GM12873 (cell line): ENCODE measurements around the gene ECI2.

ENCODE experiments used
- TF ChIP-seq, protein P1 (sequence below): IDR thresholded peaks from 2 replicates; pipeline ENCODE4 v1.5.1; 2012; ENCODE audit warnings: low read depth, mild to moderate bottlenecking, moderate library complexity, low read length, control low read depth; ENCODE audit not compliant: insufficient read depth; ENCODE audit errors: missing control alignments

ECI2 gene, protein sequence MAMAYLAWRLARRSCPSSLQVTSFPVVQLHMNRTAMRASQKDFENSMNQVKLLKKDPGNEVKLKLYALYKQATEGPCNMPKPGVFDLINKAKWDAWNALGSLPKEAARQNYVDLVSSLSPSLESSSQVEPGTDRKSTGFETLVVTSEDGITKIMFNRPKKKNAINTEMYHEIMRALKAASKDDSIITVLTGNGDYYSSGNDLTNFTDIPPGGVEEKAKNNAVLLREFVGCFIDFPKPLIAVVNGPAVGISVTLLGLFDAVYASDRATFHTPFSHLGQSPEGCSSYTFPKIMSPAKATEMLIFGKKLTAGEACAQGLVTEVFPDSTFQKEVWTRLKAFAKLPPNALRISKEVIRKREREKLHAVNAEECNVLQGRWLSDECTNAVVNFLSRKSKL

DNA sequence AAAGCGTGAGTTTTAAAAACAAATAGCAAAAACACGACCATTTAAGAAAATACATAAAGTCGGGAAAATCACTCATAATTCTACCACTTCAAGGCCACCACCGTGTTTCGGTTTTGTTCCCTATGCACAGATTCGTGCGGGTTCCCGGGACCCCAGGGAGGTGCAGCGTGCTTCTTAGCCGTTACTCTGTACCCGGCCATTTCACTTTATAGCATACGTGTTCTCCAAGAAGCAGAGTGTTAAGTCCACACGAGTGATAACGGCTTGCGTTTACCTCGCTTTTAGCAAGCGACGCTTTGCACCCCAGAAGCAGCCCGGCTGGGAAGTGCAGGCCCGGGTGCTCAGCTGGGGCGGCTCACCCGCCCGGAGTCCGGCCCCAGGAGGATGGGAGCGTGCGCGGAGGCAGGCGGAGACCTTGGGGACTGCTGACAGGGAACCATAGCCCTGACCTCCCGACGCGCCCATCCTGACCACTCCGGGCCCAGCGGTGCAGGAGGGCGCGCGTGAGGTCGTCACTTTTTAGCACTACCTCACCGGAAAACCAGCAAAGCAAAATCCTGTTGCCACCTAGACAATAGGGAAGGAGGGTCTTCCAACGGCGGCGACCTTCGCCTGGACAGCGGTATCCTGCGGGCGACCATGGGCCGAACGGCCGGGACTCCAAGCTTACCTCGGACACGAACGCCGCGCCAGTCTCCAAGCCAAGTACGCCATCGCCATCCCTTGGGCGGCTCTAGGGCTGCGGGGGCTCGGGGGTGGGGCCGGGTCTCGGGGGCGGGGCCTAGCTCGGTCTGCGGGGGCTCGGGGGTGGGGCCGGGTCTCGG is at the start of gene ECI2:
Gene ECI2, minus strand, starts transcription at position 735 of the 824 bp plus-strand sequence. Its CDS starts 15 bp downstream, at position 720.
- TF ChIP-seq, protein P1, sequence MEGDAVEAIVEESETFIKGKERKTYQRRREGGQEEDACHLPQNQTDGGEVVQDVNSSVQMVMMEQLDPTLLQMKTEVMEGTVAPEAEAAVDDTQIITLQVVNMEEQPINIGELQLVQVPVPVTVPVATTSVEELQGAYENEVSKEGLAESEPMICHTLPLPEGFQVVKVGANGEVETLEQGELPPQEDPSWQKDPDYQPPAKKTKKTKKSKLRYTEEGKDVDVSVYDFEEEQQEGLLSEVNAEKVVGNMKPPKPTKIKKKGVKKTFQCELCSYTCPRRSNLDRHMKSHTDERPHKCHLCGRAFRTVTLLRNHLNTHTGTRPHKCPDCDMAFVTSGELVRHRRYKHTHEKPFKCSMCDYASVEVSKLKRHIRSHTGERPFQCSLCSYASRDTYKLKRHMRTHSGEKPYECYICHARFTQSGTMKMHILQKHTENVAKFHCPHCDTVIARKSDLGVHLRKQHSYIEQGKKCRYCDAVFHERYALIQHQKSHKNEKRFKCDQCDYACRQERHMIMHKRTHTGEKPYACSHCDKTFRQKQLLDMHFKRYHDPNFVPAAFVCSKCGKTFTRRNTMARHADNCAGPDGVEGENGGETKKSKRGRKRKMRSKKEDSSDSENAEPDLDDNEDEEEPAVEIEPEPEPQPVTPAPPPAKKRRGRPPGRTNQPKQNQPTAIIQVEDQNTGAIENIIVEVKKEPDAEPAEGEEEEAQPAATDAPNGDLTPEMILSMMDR: no peak

DNA sequence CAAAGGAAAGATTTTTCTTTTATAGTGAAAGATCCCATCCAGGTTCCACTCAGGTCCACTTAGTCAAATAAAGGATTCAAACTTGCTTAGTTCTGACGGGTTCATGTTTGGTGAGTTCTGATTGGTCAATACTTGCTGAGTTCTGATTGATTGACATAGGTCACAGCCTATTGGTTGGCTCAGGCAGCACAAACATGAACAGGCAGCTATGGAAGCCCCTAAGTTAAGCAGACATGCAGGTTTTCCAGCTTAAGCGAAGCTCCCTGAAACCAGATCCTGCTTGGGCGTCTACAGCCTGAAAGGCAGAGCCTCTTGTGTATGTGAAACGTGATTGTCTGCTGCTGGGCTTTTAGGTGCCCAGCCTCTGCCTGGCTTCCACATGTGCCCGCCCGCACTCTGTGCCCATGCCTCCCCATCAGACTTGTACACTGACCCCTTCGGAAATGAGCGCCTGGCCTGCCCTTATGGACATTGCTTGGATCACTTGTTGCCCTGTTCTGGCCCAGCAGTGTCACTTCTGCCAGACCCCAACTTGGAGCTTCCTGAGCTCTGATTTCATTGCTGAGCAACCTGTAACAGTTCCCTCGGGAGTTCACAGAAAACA is 45.4 kb upstream of the ECI2 start:
- TF ChIP-seq, protein P1: no peak

DNA sequence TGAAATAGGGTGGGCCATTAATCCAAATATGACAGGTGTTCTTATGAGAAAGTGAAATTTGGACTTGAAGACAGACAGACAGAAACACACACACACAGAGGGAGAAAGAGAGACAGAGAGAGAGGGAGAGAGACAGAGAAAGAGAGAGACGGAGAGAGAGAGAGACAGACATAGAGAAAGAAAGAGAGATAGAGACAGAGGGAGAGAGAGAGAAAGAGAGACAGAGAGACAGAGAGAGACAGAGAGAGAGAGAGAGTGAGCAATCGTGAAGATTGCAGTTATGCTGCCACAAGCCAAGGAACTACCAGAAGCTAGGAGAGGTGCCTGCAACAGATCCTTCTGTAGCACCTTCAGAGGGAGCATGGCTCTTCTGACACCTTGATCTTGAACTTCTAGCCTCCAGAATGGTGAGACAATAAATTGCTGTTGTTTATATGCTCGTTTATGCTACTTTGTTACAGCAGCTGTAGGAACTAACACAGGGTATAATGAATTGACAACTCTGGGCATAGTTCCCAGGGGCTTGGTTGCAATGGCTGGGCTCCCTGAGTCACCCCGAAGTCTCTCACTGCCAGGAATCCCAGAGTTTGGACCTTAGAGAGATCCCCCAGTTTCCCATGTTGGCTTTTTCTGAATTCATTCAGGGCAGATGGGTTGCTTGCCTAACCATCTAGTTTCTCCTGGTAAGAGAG is 44.7 kb upstream of the ECI2 start:
- TF ChIP-seq, protein P1: no peak

DNA sequence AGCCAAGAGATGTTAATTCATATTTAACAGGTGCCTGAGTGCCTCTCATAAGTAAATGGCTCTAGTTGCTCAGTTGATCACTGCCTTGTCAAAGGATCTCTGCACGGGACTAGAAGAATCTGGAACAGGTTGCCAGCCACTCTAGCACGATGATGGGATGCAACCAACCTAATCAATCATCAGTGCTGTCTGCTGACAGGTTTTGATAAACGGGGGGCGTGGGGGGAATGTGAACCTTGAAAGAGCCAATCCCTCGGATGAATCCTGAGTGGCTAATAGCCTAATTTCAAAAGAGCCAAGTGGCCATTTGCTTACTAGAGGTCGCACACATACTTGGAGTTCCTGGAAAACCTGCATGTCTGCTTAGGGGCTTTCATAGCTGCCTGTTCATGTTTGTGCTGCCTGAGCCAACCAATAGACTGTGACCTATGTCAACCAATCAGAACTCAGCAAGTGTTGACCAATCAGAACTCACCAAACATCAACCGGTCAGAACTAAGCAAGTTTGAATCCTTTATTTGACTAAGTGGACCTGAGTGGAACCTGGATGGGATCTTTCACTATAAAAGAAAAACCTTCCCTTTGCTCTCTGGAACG is 43.5 kb upstream of the ECI2 start:
- TF ChIP-seq, protein P1: no peak

DNA sequence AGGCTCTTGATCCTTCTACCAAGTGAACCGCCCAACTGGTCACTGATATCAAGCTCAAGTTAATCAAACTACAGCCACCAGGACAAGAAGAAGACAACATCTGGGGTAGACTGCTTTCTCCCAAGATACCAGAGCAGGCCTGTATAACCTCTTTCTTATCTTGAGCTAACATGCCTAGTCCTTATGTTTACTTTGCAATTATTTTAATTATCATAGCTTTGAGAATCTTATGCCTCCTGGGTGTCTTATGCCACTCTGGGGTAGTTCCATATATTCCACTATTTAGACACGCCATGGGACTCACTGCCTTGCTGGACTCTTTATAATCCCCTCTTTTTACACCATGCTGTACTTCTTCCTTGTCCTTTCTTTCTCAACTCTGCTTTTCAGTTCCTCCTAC is 41.5 kb upstream of the ECI2 start:
- TF ChIP-seq, protein P1: no peak

DNA sequence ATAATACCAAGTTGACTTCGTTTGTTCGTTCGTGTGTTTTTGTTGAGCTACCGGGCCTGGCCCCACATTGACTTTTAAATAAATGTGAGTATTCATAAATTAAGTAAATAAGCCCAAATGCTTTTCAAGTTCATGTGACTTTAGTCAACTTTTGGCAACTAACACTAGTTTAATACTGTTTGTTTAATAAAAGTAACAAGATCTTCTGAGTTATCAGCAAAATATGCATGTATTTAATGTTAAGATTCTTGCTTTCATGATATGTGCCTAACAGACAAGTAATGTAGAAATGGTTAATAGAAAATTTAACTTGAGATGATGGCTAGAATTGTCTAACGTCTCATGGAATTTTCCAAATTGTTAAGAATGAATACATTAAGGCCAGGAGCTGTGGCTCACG is 38.7 kb upstream of the ECI2 start:
- TF ChIP-seq, protein P1: no peak
